Vagina (tissue), 2 donors: ENCODE measurements around the gene FBXL7. TPM values are rescaled to one million over a fixed set of nuclear protein-coding genes. Genes with fewer than 3 reads are reported as not detected.

Experiments used
- DNase-seq, 2 donors: peaks; one replicate each; pipeline ENCODE4 v3.0.0-alpha.2; 2017; ENCODE audit errors: extremely low spot score in 2 of 2
- H3K27ac ChIP-seq: fragments of 200-600 bp; sonication (generic); one replicate; pipeline ENCODE4 v1.5.1; 2019
- H3K27me3 ChIP-seq: fragments of 200-600 bp; sonication (generic); one replicate; pipeline ENCODE4 v1.5.1; 2019
- H3K36me3 ChIP-seq, 2 donors: fragments of 200-600 bp; sonication (generic); one replicate each; pipeline ENCODE4 v1.5.1; 2017 to 2019
- H3K4me1 ChIP-seq: fragments of 200-600 bp; sonication (generic); one replicate; pipeline ENCODE4 v1.5.1; 2019
- H3K4me3 ChIP-seq, 2 donors: fragments of 200-600 bp; sonication (generic); 1 replicate in 1 of 2; 2 replicates in 1 of 2; pipeline ENCODE4 v1.5.1; 2016 to 2019
- H3K9me3 ChIP-seq: fragments of 200-600 bp; sonication (generic); one replicate; pipeline ENCODE4 v1.5.1; 2019
- CTCF ChIP-seq, 3 experiments: fragments of 450-650 bp in 2 of 3; fragments of 200-600 bp in 1 of 3; sonication (generic) in 1 of 3; IDR thresholded peaks; one replicate each; pipeline ENCODE4 v1.5.1; 2017 to 2019; ENCODE audit warnings: antibody characterized with exemption in 3 of 3, mild to moderate bottlenecking in 2 of 3, moderate library complexity in 2 of 3
- POLR2A ChIP-seq, 2 donors: fragments of 450-650 bp; IDR thresholded peaks; one replicate each; pipeline ENCODE4 v1.6.1; 2017; ENCODE audit warnings: antibody characterized with exemption in 2 of 2, mild to moderate bottlenecking in 2 of 2, moderate library complexity in 2 of 2
- POLR2AphosphoS5 ChIP-seq, 2 donors: sonication (generic); formaldehyde crosslinking; IDR thresholded peaks; one replicate each; pipeline ENCODE4 v1.9.0; 2017; ENCODE audit warnings: antibody characterized with exemption in 2 of 2, mild to moderate bottlenecking in 2 of 2, low read depth in 1 of 2; ENCODE audit not compliant: insufficient read depth in 1 of 2
- intact Hi-C: fragments of 100-400 bp; cut with DNase I; formaldehyde crosslinking; loops from one replicate; pipeline ENCODE4 v1.15.1; 2023
- total RNA-seq: library from RNA; depleted of rRNA; stranded (reverse); fragments of >200 nt; gene quantifications from one replicate; pipeline ENCODE4 v1.2.3, GENCODE V29; 2016

The FBXL7 gene
- total RNA-seq, 1 donor from 2014 or later: 21.1 TPM

GRCh38 chr5:15475367-15475766, 24.6 kb upstream of the FBXL7 start:
- H3K27me3 ChIP-seq: no peaks in the 10 kb centered on the region
- H3K9me3 ChIP-seq: no peaks in the 10 kb centered on the region
- DNase-seq: no peak
- no peaks in the 10 kb centered on the region for H3K36me3 ChIP-seq
- H3K27ac ChIP-seq: no peak overlapping the region
- intact Hi-C loops: no loop called here
- H3K4me1 ChIP-seq: no peaks in the 10 kb centered on the region
- no peak for TF ChIP-seq POLR2A (IDR thresholded peaks at IDR 0.05)
- TF ChIP-seq CTCF (IDR thresholded peaks at IDR 0.05): no peak
- no peak for TF ChIP-seq POLR2AphosphoS5 (IDR thresholded peaks at IDR 0.05; ENCODE audit: insufficient read depth in 1 of 2, low read depth in 1 of 2)
- H3K4me3 ChIP-seq: no peak overlapping the region

- Histone ChIP-seq H3K36me3 (no peaks in the 10 kb centered on the region), H3K27me3 (no peaks in the 10 kb centered on the region), H3K4me1 (no peaks in the 10 kb centered on the region), H3K9me3 (no peaks in the 10 kb centered on the region), H3K4me3 (no peak overlapping the region), H3K27ac (no peak overlapping the region)
- no peak for DNase-seq
- intact Hi-C loops: no loop called here
- TF ChIP-seq CTCF (IDR thresholded peaks at IDR 0.05): no peak
- no peak for TF ChIP-seq POLR2A (IDR thresholded peaks at IDR 0.05)
- TF ChIP-seq POLR2AphosphoS5 (IDR thresholded peaks at IDR 0.05; ENCODE audit: insufficient read depth in 1 of 2, low read depth in 1 of 2): no peak
These were observed 23.0 kb upstream of the FBXL7 start for GRCh38 chr5:15476977-15477376.

- Histone ChIP-seq H3K27ac (no peak overlapping the region), H3K36me3 (no peaks in the 10 kb centered on the region), H3K4me1 (peaks cover 6% of the 10 kb centered on the region), H3K9me3 (no peaks in the 10 kb centered on the region), H3K27me3 (no peaks in the 10 kb centered on the region), H3K4me3 (no peak overlapping the region)
- TF ChIP-seq POLR2A (IDR thresholded peaks at IDR 0.05) (no peak), CTCF (IDR thresholded peaks at IDR 0.05) (no peak), POLR2AphosphoS5 (IDR thresholded peaks at IDR 0.05; ENCODE audit: insufficient read depth in 1 of 2, low read depth in 1 of 2) (no peak)
- DNase-seq: no peak
- intact Hi-C loops: no loop called here
These were observed 19.5 kb upstream of the FBXL7 start for GRCh38 chr5:15480436-15480835.

GRCh38 chr5:15483351-15484097, 16.5 kb upstream of the FBXL7 start:
- H3K9me3 ChIP-seq: no peaks in the 10 kb centered on the region
- no peak for TF ChIP-seq POLR2AphosphoS5 (IDR thresholded peaks at IDR 0.05; ENCODE audit: insufficient read depth in 1 of 2, low read depth in 1 of 2)
- TF ChIP-seq POLR2A (IDR thresholded peaks at IDR 0.05): no peak
- TF ChIP-seq CTCF (IDR thresholded peaks at IDR 0.05): no peak

GRCh38 chr5:15487228-15487627, 12.8 kb upstream of the FBXL7 start:
- TF ChIP-seq CTCF (IDR thresholded peaks at IDR 0.05) (no peak), POLR2A (IDR thresholded peaks at IDR 0.05) (no peak), POLR2AphosphoS5 (IDR thresholded peaks at IDR 0.05; ENCODE audit: insufficient read depth in 1 of 2, low read depth in 1 of 2) (no peak)
- intact Hi-C loops: no loop called here
- Histone ChIP-seq H3K36me3 (no peaks in the 10 kb centered on the region), H3K27ac (no peak overlapping the region), H3K27me3 (no peaks in the 10 kb centered on the region), H3K4me1 (peaks cover 6% of the 10 kb centered on the region), H3K9me3 (no peaks in the 10 kb centered on the region), H3K4me3 (no peak overlapping the region)
- DNase-seq: no peak

More at GRCh38 chr5:15483351-15484097, 16.5 kb upstream of the FBXL7 start:
- H3K4me1 ChIP-seq: peaks cover 6% of the 10 kb centered on the region
- no peak overlapping the region for H3K4me3 ChIP-seq
- DNase-seq: no peak
- H3K27ac ChIP-seq: no peak overlapping the region
- H3K36me3 ChIP-seq: no peaks in the 10 kb centered on the region
- H3K27me3 ChIP-seq: no peaks in the 10 kb centered on the region
- intact Hi-C loops: no loop called here
